GM18526 (cell line): Measurements from ENCODE around the gene POPDC2.
A peak's percentile ranks its signal among the peaks of the same experiment; 100 is the strongest.

ENCODE experiments used
- POLR2A ChIP-seq: IDR thresholded peaks from 3 replicates; pipeline ENCODE4 v1.6.1; 2011; ENCODE audit not compliant: insufficient read length; ENCODE audit errors: extremely low read depth

The POPDC2 gene

GRCh38 chr3:119619094-119619493, 41.3 kb downstream of the POPDC2 start:
- TF ChIP-seq POLR2A, result no peak

- TF ChIP-seq POLR2A, result no peak
Measured at GRCh38 chr3:119616056-119616455, 44.3 kb downstream of the POPDC2 start.

GRCh38 chr3:119613872-119614271, 46.5 kb downstream of the POPDC2 start:
- TF ChIP-seq POLR2A, result no peak

- no peak for TF ChIP-seq POLR2A
Measured at GRCh38 chr3:119613201-119613600, 47.2 kb downstream of the POPDC2 start.

- no peak for TF ChIP-seq POLR2A
Measured at GRCh38 chr3:119611664-119612063, 48.7 kb downstream of the POPDC2 start.

- no peak for TF ChIP-seq POLR2A
Measured at GRCh38 chr3:119609301-119609700, 51.1 kb downstream of the POPDC2 start.

- TF ChIP-seq POLR2A, result no peak
Measured at GRCh38 chr3:119608405-119609000, 51.9 kb downstream of the POPDC2 start.

GRCh38 chr3:119604878-119605277, 55.5 kb downstream of the POPDC2 start:
- TF ChIP-seq POLR2A, result no peak

GRCh38 chr3:119602676-119603075, 57.7 kb downstream of the POPDC2 start:
- TF ChIP-seq POLR2A, result no peak

GRCh38 chr3:119601154-119601553, 59.2 kb downstream of the POPDC2 start:
- TF ChIP-seq POLR2A, result no peak

GRCh38 chr3:119600732-119601131, 59.7 kb downstream of the POPDC2 start:
- peak; percentile 45 for TF ChIP-seq POLR2A

GRCh38 chr3:119599558-119600174, 60.7 kb downstream of the POPDC2 start:
- TF ChIP-seq POLR2A, result no peak

- TF ChIP-seq POLR2A, result peak; percentile 9
Measured at GRCh38 chr3:119598410-119599098, 61.8 kb downstream of the POPDC2 start.

- TF ChIP-seq POLR2A, result peak; percentile 21
Measured at GRCh38 chr3:119597548-119598288, 62.7 kb downstream of the POPDC2 start, which contains the start of gene PLA1A. Gene PLA1A, plus strand, starts transcription at chr3:119597885. Its CDS starts 29 bp downstream, at chr3:119597914.

GRCh38 chr3:119596398-119596797, 64.0 kb downstream of the POPDC2 start:
- no peak for TF ChIP-seq POLR2A
